ENCODE data around the gene SPATS2.

The SPATS2 gene

DNA sequence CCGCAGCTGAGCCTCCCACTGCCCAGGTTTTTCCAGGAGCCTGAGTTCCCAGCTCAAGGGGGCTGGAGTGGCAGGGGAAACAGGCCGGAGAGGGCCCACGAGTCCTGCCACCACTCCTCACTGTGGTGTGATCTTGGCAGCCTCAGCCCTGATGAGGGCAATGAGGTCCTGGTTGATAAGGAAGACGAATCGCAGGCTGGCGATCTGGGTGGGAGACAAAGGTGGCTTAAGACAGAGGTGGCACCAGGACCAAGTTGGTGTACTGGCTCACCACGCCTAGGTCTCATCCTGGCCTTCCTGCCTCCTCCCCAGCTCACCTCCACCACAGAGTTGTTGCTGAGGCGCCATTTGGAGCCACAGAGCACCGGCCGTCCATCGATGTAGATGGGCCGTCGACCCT lies 191.3 kb downstream of the SPATS2 start:
- DNase-seq, result no peak

DNA sequence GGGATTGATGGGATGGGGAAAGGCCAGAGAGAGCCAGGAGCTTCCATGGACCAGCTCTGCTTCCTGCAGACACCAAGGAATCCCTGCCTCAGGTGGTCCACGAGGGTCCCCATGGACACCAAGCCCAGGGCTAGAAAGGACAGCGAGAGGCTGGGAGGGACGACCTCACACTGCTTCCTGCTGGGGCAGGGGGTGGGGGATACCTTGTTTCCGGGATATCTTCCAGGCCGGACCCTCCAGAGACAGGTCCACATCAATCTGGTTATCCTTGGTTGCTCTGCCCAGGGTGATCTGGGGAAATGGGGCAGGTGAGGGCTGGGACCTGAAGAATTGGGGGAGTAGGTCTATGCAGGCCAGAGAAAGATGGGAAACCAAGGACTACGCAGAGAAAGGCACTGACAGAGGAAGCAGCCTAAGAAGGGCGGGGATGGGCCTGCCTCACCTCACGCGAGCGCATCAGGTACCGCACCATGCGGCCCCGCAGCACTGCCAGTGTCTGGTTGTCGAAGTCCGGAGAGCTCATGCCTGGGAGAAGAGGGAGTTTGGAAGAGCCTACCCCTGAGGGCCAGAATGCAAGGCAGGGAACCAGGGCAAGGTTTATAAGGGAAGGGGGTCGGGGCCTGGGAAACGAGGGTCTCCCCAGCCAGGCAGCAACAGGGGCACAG lies 191.9 kb downstream of the SPATS2 start:
- no peak for DNase-seq

DNA sequence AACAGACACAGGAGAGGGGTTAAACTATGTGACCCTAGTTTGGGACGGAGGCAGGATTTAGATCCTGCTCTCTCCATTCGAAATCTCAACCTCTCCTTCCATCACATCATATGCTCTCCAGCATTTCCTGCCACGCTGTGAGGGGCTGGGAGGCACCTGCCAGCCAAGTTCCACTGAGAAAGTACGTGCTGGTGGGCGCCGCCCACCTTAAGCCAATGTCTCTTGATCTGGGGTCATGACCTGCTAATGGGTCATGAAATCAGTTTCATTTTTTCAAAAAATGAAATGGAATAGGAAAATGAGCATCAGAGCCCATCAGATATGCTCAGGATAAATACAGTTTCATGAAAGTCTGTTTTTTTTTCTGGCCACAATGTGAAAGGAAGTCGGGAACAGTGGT lies 193.4 kb downstream of the SPATS2 start:
- no peak for DNase-seq

DNA sequence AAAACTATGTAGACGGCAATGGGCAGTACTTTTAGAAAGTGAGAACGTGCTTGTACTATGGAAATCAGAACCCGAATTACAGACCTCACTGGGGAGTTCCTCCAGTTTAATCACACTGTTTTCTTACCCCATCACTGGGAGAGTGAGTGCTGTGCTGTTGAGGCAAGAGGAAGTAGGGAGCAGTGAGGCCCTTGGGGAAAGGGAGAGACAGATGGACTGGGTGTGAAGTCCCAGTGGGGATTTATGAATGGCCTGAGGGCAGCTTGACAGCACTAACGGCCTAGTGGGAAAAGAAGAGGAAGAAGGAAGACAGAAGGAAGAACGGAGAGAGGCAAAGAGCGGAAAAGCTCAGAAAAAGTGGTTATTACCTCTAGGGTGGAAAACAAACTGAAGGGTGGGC lies 195.0 kb downstream of the SPATS2 start:
- no peak for DNase-seq

DNA sequence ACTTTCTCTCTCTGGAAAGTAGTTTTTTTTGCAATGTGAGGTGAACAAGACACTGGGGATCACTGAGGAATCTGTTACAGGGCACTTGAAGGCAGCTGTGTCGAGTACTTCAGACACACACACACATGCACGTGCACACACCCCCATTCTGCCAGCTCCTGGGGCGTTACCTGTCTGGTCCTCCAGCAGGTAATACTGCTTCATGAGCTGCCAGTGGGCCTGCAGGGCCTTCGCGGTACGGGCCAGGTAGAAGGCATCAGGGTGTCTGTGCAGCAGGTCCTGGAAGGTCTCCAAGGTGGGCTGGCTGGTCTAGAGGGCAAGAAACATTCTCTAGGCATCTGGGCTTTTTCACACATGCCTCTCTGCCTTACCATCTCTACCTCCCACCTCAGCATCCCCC lies 195.6 kb downstream of the SPATS2 start:
- no peak for DNase-seq

DNA sequence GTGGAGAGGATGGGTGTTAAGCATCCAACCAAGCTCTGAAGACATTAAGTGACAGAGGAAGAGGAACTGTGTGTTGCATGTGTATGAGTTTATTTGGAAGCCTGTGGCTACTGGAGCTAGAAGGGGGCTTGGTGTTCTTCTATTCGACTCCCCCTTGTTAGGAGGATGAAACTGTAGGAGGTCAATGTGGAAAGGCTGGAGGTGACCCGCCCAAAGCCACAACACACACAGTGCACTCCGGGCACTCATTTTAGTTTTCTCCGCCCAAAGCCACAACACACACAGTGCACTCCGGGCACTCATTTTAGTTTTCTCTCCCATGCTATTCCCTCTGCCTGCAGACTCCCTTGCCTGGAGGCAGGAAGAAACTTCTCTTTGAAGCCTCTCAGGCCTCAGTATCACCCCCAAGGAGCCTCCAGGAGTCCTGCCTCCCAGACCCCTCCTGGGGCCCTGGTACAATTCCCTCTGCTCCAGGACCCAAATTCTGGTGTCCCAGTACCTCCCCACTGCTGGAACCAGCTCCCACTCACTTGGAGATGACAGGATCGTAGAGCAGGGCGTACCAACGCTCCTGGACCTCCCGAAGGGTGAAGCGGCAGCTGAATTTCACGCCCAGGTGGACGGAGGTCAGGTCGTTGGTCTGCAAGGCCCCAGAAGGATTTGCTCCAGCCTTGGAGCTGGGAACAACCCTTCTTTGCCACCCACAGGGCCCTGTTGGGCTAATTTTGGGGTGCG lies 196.9 kb downstream of the SPATS2 start:
- no peak for DNase-seq

DNA sequence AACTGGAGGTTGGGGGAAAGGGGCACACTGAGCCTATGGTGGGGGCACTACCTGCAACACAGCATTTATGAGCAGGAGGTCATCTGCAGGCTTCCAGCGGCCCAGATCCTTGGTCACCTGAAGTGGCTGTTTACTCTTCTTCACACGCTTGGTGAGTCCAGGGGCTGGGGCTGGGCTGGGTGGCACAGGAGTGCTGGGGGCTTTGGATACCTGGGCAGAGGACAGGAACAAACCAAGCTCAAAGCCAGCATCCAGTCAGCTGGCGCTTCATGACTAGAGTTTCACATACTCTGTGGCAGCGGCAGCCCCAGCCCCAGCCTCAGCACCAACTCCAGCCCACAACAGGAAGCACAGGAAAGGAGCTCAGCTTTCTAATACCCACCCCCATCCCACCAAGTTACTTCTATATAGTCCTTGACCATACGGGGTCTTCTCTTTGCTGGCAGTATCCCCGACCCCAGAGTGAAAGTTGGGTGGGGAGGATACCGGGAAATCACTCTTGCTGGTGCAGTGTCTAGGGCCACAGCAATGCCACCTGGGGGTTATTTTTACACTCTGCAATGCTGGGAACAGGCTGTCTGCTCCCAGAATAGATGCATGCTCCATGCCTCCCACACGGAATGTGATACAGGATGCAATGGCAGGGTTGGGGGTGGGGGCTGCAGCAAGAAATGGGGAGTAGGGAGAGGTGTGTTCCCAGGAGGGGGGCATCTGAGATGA lies 197.6 kb downstream of the SPATS2 start:
- DNase-seq, result peak in 1 of 2 donors; percentile 34

DNA sequence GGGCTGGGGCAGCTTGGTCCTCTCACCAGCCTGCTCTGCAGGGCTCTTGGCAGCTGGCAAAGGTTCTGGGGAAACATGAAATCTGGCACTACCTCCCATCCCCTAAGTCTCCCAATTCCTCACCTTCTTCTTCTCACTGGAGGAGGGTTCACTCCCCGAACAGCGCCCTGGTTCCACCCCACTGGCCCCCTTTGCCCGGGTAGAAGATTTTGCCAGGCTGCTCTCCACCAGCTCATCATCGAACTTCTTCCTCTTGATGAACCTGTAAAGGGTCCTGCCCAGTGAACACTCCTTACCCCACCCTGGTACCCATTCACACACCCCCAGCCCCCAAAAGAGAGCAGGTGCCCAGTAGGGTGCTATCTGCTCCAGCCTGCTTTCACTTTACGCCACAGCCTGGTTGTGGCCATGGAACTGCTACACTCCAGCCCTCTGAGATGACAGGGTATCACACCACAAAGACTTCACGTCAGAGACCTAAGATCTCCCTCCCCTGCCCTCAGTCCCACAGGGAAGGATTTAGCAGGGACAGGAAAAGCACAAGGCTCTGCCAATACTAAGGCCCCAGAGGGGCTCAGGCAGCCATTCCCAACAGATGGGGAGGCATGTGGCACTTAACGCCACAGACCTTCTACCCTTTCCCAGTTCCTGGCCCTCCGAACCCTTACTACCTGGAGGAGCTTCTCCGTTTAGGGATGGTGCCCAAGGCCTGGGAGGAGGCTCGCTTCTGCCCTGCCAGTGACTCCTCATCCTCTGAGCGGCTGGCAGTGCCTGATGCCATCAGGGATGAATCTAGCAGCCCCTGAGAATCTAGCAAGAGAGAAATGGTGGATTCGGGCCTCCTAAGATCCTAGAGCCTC lies 198.4 kb downstream of the SPATS2 start:
- no peak for DNase-seq

DNA sequence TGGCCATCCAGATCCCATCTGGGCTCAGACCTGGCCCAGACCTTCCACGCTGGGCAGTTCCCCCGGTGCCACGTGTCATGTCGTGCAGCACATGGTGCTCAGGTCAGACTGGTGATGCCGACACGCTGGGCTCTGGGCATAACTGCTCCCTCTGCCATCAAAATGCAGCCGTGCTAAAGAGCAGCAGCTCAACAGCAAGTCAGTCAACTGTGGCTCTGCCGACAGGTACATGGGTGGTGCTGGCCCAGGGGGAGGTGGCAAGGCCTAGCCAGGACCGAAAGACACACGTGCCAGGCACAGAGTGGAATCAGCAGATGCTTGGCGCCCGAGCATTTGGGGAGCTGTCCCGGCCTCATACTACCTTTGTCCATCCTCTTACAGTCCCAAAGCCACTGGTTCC lies 199.1 kb downstream of the SPATS2 start:
- no peak for DNase-seq

DNA sequence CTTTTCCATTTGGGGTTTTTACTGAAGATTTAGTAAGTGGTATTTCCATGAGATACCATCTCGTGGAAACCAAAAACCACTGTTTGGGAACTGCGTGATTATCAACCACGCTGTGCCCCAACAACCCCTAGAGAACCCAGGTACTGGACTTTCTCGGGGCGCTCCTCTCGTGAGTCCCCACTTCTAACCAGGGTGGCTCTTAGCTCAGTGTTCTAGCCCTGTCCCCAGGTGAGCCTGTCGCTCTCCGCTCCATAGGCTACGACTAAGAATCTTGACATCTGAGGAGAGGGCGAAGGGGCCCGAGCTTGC lies 200.0 kb downstream of the SPATS2 start:
- no peak for DNase-seq

DNA sequence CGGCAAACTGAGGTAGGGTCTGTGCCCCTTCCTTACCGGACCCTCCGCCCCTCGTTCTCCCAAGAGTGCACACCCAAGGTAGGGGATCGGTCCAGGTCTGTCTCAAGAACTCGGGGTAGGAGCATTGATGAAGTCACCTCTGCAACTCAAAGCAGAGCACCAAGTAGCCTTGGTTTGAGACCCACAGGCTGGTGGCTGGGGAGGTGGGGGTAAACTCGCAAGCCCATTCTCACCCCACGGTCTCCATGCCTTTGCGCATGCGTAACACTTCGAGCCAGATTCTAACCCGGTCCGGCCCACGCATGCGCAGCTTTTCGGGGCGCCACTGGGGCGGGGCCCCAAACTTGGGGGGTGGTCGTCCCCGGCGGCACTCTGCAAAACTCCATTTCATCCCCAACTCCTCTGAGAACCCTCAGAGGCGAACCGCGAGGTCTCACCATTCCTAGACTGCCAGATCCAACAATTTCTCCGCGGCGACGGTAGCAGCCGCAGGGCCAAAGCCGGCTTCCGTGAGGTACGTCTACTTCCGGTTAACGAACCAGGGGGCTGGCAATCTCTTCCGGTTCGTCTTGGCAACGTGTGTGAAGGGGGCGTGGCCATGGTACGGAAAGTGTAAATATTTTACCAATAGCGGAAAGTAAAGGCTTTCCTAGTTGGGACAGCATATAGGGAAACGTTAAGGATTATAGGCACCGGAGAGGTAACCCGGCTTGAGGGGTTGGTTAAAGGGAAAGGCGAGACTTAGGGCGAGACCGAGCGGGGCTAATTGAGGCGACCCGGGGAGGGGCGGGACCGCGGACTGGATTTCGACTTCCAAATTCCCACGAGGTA lies 200.6 kb downstream of the SPATS2 start, which contains the start of gene MCRS1:
Gene MCRS1, minus strand, starts transcription at position 532 of the 831 bp plus-strand sequence. CDS start 1,411 bp downstream, outside the sequence.
- DNase-seq, result peak; percentile 81 to 82

DNA sequence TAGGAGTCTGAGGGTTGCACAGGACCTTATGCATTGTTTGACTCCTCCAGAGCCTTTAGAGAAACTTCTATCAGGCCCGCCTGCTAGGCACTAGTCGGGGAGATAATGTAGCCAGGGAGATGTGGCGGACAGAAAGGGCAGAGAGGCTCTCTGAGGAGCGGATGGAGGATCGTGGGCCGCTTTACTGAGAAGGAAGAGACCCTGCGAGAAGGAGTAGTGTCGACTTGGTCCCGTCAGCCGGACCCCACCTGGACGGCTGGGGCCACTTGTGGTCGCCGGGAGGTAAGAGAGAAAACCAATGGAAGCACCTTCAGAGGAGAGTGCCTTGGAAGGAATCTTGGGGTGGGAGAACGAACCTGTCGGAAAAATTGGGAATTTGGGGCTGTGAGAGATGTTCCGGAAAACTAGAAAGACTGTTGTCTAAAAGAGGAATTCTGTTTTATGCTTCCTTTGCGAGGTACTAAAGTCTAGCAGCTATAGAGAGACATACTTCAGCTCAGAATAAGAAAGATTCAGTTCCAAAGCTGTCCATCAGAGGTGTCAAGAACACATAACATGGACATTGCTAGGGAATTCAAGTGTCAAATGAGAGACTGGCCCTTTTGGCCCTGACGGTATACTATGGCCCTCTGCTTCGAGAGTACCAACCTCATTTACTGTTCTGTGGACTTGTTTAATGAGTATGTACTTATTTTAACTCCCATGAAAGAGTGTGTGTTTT lies 201.3 kb downstream of the SPATS2 start:
- no peak for DNase-seq

Data from hippocampal formation (tissue), 2 donors.